GM12891 (cell line): ENCODE data around the gene CDH13.

Source experiments
- DNase-seq: peaks from one replicate; pipeline ENCODE4 v3.0.0; 2011; ENCODE audit warnings: low spot score; ENCODE audit not compliant: insufficient read length
- FAIRE-seq: peaks from 2 replicates; lab custom pipeline; 2011; peaks lifted over from hg19 to GRCh38; lab: Jason Lieb, UNC
- PAX5 ChIP-seq: IDR thresholded peaks from 2 replicates; pipeline ENCODE4 v1.6.1; 2011; ENCODE audit warnings: low read length, moderate library complexity, mild to moderate bottlenecking; ENCODE audit not compliant: insufficient read depth, severe bottlenecking
- POLR2A ChIP-seq: IDR thresholded peaks from 2 replicates; pipeline ENCODE4 v1.6.1; 2011; ENCODE audit warnings: low read depth, low read length, control low read depth
- POLR2AphosphoS5 ChIP-seq: IDR thresholded peaks from 2 replicates; pipeline ENCODE4 v1.6.1; 2011; ENCODE audit warnings: low read depth, low read length, control low read depth
- POU2F2 ChIP-seq: IDR thresholded peaks from 2 replicates; pipeline ENCODE4 v1.6.1; 2011; ENCODE audit warnings: low read depth, mild to moderate bottlenecking, control low read depth, low read length, moderate library complexity
- SPI1 ChIP-seq: IDR thresholded peaks from 2 replicates; pipeline ENCODE4 v1.6.1; 2011; ENCODE audit warnings: low read depth, low read length, control low read depth
- TAF1 ChIP-seq: IDR thresholded peaks from 2 replicates; pipeline ENCODE4 v1.6.1; 2011; ENCODE audit warnings: low read depth, low read length, control low read depth

Gene CDH13

GRCh38 chr16:82945420-82946101 is 318.8 kb downstream of the CDH13 start:
- FAIRE-seq (no peak), DNase-seq (no peak)
- no peak for TF ChIP-seq POLR2AphosphoS5
- no peak for TF ChIP-seq PAX5
- TF ChIP-seq SPI1: no peak
- TF ChIP-seq POU2F2: no peak
- TF ChIP-seq TAF1: no peak
- TF ChIP-seq POLR2A: no peak

- FAIRE-seq: no peak
- DNase-seq: no peak
- TF ChIP-seq TAF1: no peak
- no peak for TF ChIP-seq POLR2AphosphoS5
- TF ChIP-seq POLR2A: no peak
- no peak for TF ChIP-seq PAX5
- TF ChIP-seq POU2F2: no peak
- no peak for TF ChIP-seq SPI1
Measured at GRCh38 chr16:82947698-82948097, 320.9 kb downstream of the CDH13 start.

DNA sequence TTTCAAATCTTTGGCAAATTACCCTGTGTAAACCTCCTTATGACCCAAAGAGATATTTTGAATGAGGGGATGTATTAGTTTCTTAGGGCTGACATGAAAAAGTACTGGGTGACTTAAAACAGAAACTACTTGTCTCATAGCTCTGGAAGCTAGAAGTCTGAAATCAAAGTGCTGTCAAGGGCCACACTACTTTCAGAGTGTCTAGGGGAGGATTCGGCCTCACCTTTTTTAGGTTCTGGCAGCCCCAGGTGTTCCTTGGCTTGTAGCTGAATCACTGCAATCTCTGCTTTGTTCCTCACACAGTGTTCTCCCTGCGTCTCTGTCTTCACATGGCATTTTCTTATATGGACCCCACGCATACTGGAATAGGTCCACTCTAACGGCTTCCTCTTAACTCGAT is 322.2 kb downstream of the CDH13 start:
- DNase-seq (no peak), FAIRE-seq (no peak)
- TF ChIP-seq POLR2AphosphoS5 (no peak), POU2F2 (no peak), TAF1 (no peak)

- no peak for DNase-seq
- no peak for TF ChIP-seq POLR2A
- TF ChIP-seq TAF1: no peak
- TF ChIP-seq POLR2AphosphoS5: no peak
- FAIRE-seq: no peak
Measured at GRCh38 chr16:82953517-82953916, 326.7 kb downstream of the CDH13 start.

DNA sequence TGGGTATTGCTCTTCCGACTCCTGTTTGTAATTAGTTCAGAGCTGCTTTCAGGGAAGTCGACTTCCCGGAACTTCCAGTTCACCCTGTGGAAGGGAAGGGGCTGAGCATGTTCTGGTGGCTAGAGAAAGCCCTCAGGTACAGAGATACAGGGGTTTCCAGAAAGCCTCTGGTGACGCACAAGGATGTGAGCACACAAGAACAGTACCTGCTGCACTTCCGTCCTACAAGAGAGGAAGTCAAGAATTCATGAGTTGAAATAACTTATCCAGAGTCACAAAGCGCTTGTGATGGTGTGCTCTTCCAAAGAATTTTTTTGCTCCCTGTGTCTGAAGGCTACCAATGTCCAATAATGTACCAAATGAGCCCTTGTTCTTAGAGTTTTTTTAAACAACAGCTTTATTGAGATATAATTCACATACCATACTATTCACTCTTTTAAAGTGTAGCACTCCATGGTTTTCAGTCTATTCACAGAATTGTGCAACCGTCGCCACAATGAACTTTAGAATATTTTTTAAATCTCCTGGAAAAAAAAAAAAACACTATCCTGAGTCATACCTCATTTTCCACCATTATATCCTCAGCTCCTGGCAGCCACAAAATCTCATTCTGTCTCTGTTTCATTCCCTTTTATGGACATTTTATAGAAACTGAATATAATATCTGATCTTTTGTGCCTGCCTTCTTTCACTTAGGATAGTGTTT is 327.6 kb downstream of the CDH13 start:
- FAIRE-seq: no peak
- TF ChIP-seq POLR2A: no peak
- TF ChIP-seq TAF1: no peak
- TF ChIP-seq SPI1: no peak
- TF ChIP-seq POLR2AphosphoS5: no peak
- TF ChIP-seq POU2F2: no peak

GRCh38 chr16:82955741-82956348 is 329.1 kb downstream of the CDH13 start:
- DNase-seq (no peak), FAIRE-seq (no peak)
- TF ChIP-seq TAF1 (no peak), POLR2A (no peak), SPI1 (no peak), POU2F2 (no peak), PAX5 (no peak), POLR2AphosphoS5 (no peak)

More for the DNA sequence above, 327.6 kb downstream of the CDH13 start:
- DNase-seq: no peak

DNA sequence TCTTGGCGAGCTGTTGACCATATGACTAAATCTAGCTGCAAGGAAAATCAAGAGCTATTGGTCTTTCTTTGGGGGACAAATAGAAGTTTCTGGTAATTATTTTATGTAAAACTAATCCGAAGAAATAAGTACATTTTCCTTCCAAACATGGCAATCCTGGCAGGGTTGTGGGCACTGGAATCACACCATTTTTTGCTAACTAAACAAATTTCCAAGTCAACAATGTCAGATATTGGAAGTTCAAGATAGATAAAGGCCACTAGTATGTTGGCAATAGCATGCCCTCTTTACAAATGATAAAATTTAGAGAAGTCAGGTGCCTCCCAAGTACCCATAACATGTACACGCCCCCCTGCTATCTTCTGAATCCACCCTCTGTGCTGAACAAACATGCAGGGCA is 330.4 kb downstream of the CDH13 start:
- DNase-seq (no peak), FAIRE-seq (no peak)
- TF ChIP-seq SPI1 (no peak), POLR2A (no peak), POU2F2 (no peak), TAF1 (no peak), POLR2AphosphoS5 (no peak), PAX5 (no peak)

DNA sequence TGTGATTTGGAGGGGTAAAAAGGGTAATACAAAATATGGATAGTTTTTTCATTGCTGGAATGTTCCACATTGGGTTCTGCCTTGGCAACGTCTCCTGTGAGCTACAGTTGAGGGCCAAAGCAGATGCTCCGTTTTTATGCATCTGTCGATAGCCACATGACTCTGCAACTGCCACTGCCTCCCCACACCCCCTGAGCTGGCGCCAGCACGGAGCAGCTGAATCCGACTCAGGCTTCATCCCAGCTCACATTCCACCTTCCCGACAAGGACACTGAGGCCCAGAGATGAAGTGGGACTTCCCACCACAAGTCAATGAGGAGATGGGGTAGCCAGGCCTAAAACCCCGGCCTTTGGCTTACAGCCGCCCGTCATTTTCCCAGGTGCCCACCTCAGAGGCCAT is 334.1 kb downstream of the CDH13 start:
- no peak for FAIRE-seq
- no peak for DNase-seq
- TF ChIP-seq POLR2AphosphoS5 (no peak), POU2F2 (no peak), PAX5 (no peak), TAF1 (no peak), SPI1 (no peak), POLR2A (no peak)

GRCh38 chr16:82963653-82964052 is 336.9 kb downstream of the CDH13 start:
- DNase-seq (no peak), FAIRE-seq (no peak)
- TF ChIP-seq POLR2AphosphoS5: no peak
- no peak for TF ChIP-seq SPI1

DNA sequence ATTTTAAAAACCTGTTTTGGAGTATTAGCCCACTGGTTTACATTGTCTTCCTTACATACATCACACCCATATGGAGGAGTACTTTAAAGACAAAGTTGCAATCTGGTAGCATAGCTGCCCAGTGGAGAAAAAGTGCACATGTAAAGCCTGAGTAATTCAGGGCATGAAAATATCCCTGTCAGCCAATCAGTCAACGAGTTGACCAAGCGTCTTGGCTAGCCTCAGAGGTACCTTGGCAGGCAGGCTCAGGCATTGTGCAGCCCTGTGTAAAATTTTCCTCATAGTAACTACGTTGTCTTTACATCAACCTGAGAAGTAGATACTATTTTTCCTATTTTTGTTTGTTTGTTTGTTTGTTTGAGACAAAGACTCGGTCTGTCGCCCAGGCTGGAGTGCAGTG is 339.0 kb downstream of the CDH13 start:
- no peak for FAIRE-seq
- TF ChIP-seq POU2F2 (no peak), TAF1 (no peak), POLR2A (no peak), PAX5 (no peak), SPI1 (no peak), POLR2AphosphoS5 (no peak)
- no peak for DNase-seq
